ENCODE results near the gene PADI6.

GRCh38 chr1:17393230-17393629 lies 21.2 kb downstream of the PADI6 start:
- TF ChIP-seq CTCF (IDR thresholded peaks at IDR 0.05; ENCODE audit: low read depth, low read length, poor library complexity, severe bottlenecking) (no peak), EZH2phosphoT487 (IDR thresholded peaks at IDR 0.05; ENCODE audit: borderline replicate concordance, low read length) (no peak)
